CMK (cell line): Measurements from ENCODE around the gene FNDC3A.
"Not testable (repeated sequence)": the region's sequence is repeated elsewhere in the genome, so short reads cannot be mapped to it uniquely, and the experiment has no call there.

Experiments
- DNase-seq: peaks from one replicate; pipeline ENCODE4 v3.0.0-alpha.2; 2010; ENCODE audit warnings: low read depth

Gene FNDC3A

GRCh38 chr13:49086722-49087121 lies 111.0 kb downstream of the FNDC3A start:
- DNase-seq, result no peak

GRCh38 chr13:49093376-49093775 lies 117.7 kb downstream of the FNDC3A start:
- no peak for DNase-seq

GRCh38 chr13:49097374-49097773 lies 121.7 kb downstream of the FNDC3A start:
- DNase-seq, result no peak

GRCh38 chr13:49098198-49098597 lies 122.5 kb downstream of the FNDC3A start:
- DNase-seq, result no peak

- DNase-seq, result no peak
Measured at GRCh38 chr13:49098771-49099512, 123.2 kb downstream of the FNDC3A start.

GRCh38 chr13:49099513-49099877 lies 123.8 kb downstream of the FNDC3A start:
- DNase-seq, result no peak

GRCh38 chr13:49100637-49101570 lies 125.2 kb downstream of the FNDC3A start:
- DNase-seq, result no peak

- no peak for DNase-seq
Measured at GRCh38 chr13:49108196-49108595, 132.5 kb downstream of the FNDC3A start.

GRCh38 chr13:49110122-49110912 lies 134.6 kb downstream of the FNDC3A start:
- DNase-seq, result peak; percentile 52

GRCh38 chr13:49110913-49111170 lies 135.1 kb downstream of the FNDC3A start:
- DNase-seq, result no peak

- no peak for DNase-seq
Measured at GRCh38 chr13:49112782-49113525, 137.2 kb downstream of the FNDC3A start.

GRCh38 chr13:49113526-49114286 lies 138.0 kb downstream of the FNDC3A start:
- DNase-seq, result no peak

GRCh38 chr13:49116873-49117272 lies 141.2 kb downstream of the FNDC3A start:
- DNase-seq, result no peak

- DNase-seq, result not testable (repeated sequence)
Measured at GRCh38 chr13:49118455-49118854, 142.7 kb downstream of the FNDC3A start.

- DNase-seq, result no peak
Measured at GRCh38 chr13:49124693-49125304, 149.1 kb downstream of the FNDC3A start.

GRCh38 chr13:49125964-49126524 lies 150.3 kb downstream of the FNDC3A start:
- DNase-seq, result no peak

GRCh38 chr13:49132479-49133002 lies 156.8 kb downstream of the FNDC3A start:
- no peak for DNase-seq

- no peak for DNase-seq
Measured at GRCh38 chr13:49134305-49134704, 158.6 kb downstream of the FNDC3A start.

- not testable (repeated sequence) for DNase-seq
Measured at GRCh38 chr13:49137138-49137643, 161.5 kb downstream of the FNDC3A start.
